OCI-M1 (cell line): ENCODE results near the gene HOXA9.
A peak's percentile ranks its signal among the peaks of the same experiment; 100 is the strongest.

Experiments used
- DNase-seq: peaks from one replicate; lab custom pipeline; 2025; lab: John Stamatoyannopoulos, UW

The HOXA9 gene

GRCh38 chr7:27153526-27153925 lies 11.8 kb downstream of the HOXA9 start:
- DNase-seq: no peak

- DNase-seq: no peak
These were observed 12.4 kb downstream of the HOXA9 start for GRCh38 chr7:27152816-27153442.

- no peak for DNase-seq
These were observed 13.2 kb downstream of the HOXA9 start, which contains the start of gene HOXA3 for GRCh38 chr7:27151931-27152815. HOXA3 (minus strand) TSS chr7:27152583; CDS start chr7:27110640, 41,943 bp downstream.

- no peak for DNase-seq
These were observed 13.9 kb downstream of the HOXA9 start for GRCh38 chr7:27151341-27151930.

GRCh38 chr7:27150568-27151340 lies 14.6 kb downstream of the HOXA9 start:
- DNase-seq: peak; percentile 65

- no peak for DNase-seq
These were observed 15.3 kb downstream of the HOXA9 start for GRCh38 chr7:27149842-27150567.

- DNase-seq: no peak
These were observed 16.3 kb downstream of the HOXA9 start for GRCh38 chr7:27148756-27149641.

- DNase-seq: no peak
These were observed 17.1 kb downstream of the HOXA9 start for GRCh38 chr7:27148031-27148755.

GRCh38 chr7:27147199-27148030 lies 17.9 kb downstream of the HOXA9 start, which contains the start of gene HOXA6:
HOXA6 (minus strand) TSS chr7:27147774; CDS start chr7:27147749, 25 bp downstream.
- DNase-seq: no peak

- no peak for DNase-seq
These were observed 18.7 kb downstream of the HOXA9 start for GRCh38 chr7:27146491-27147198.

- DNase-seq: no peak
These were observed 19.4 kb downstream of the HOXA9 start for GRCh38 chr7:27145914-27146412.

GRCh38 chr7:27145165-27145913 lies 20.0 kb downstream of the HOXA9 start:
- DNase-seq: no peak

GRCh38 chr7:27144781-27145164 lies 20.6 kb downstream of the HOXA9 start:
- no peak for DNase-seq

- DNase-seq: no peak
These were observed 21.2 kb downstream of the HOXA9 start for GRCh38 chr7:27143950-27144780.

- no peak for DNase-seq
These were observed 22.1 kb downstream of the HOXA9 start, which contains the start of gene HOXA5 for GRCh38 chr7:27143023-27143949. HOXA5 (minus strand) TSS chr7:27143681; CDS start chr7:27143607, 74 bp downstream.
